Stimulated activated CD8-positive, alpha-beta memory T cell treated with anti-CD3 and anti-CD28 coated beads, Interleukin-12 subunit alpha, Interleukin-12 subunit beta, amount 100 ng/mL, for 4 hours (primary cell): ENCODE results near the gene CTNNBIP1.
"Not testable (repeated sequence)": the region's sequence is repeated elsewhere in the genome, so short reads cannot be mapped to it uniquely, and the experiment has no call there.

Experiments used
- DNase-seq: peaks from one replicate; pipeline ENCODE4 v3.0.0-alpha.2; 2020; ENCODE audit warnings: low read depth

Gene CTNNBIP1

DNA sequence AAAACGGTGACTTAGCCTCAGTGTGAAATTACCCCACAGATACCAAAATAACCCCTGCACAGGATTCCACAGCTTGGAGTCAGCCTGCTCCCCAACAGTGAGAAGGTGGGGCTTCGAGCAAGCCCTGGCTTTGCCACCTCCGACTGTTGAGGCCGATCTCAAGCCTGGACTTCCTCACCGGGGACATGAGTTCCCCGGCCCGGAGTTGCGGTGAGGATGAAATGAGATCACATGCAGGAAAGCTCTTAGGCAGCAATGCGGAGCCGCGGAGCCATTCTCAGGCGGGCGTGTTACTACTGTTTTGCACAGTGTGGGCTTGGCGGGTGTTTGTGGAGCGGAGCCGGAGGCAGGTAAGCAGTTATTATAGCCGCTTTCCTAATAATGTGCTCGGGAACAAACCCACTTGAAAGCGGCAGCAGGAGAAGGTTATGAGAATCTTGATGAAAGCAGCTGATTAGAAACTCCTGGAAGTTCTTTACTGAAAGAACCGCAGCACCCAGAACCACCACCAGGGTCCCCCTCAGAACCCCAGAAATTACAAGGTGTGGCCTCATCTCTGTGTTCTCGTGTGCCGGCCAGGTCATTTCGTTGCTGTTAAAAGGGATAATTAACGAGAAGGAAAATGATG lies 82.4 kb downstream of the CTNNBIP1 start:
- DNase-seq = no peak

DNA sequence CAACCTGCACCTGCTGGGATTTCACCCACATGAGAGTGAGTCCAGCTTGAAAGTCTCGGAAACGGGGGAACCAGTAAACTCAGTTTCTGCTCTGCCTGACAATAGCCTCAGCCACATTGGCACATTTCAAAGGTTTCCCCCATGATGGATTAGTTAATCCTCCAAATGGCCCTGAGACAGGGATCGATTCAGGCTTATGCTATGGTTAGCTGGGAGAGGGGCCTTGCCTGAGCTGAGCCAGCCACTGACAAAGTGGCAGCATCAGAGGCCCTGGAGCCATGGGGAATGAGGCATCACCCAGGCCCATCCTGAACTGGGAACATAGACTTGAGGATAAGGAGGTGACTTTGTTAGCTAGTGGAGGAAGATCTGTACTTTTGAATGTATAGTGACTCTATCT lies 83.5 kb downstream of the CTNNBIP1 start:
- no peak for DNase-seq

DNA sequence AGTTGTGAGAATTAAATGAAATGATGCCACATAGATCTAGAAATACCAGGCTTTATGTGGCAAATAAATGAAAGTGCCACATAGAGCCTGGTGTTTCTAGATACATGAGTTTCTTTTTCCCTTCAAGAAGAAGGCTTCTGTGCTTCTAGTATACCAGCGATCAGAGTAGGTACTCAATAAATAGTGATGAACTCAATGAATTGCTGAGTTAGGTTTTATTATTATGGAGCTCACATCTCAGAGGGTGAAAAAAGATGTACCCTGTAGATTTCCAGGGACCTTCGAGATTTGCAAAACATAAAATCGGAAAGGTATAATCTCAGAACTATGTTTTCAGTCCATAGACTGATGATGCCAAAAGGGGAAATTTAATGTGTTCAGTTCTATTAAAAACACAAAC lies 84.0 kb downstream of the CTNNBIP1 start:
- DNase-seq = no peak

DNA sequence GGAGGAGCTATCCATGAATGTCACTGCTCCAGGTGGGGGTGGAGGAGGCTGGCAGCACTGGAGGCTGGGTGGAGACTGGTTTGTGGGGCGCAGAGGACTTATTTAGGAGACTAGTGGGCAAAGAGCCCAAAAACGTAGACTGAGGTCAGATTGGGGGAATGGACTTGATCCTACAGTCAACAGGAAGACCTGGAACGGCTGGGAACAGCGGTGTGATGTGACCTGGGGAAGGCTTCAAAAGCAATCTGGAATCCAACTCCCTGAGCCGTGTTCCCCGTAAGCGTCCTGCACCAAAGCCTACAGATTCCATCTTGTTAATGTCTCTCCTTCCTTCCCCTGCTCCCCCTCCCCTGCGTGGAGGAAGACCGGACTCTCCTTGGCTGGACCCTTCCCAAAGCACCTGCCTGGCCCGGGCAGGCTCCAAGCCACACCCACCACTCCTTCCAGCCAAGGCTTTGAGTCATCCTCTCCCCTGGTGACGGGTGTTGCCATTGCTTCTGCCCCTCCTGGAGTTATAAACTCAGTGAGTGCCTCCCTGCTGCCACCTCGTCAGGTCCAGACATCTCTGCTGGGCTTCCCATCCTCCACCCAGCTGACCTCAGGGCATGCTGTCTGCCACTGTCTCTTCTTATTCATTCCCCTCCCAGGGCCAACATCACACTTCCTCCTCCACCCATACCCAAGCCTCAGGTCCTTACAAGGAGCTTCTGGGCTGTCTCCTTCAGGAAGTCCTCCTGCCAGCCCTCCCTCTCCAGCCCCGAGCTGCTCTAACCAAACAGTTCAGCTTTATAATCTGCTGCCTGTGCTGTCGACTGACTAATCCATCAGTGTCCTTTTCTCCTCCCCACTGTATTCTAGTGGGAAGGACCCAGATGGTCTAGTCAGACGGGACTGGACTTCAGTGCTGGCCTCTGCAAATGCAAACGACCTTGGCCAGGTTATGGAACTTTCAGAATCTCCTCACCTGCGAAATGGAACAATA lies 84.7 kb downstream of the CTNNBIP1 start:
- DNase-seq = peak; percentile 24

DNA sequence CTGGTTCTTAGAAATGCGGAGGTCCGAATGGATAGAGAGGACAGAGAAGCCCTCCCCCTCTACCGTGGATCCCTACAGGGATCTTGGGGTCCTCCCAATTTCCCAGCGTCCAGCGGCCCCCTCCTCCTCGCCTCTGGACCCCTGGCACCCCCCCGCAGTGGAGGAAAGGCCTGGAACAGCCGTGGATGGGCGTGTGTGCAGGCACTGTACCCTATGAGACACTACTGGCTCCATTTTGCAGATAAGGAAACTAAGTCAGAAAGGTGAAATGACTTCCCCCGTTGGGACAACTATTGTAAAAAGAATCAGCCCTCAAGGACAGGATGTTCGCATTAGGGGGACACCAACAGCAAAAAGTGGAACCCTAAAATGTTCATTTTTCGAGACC lies 85.4 kb downstream of the CTNNBIP1 start:
- DNase-seq = peak; percentile 3

DNA sequence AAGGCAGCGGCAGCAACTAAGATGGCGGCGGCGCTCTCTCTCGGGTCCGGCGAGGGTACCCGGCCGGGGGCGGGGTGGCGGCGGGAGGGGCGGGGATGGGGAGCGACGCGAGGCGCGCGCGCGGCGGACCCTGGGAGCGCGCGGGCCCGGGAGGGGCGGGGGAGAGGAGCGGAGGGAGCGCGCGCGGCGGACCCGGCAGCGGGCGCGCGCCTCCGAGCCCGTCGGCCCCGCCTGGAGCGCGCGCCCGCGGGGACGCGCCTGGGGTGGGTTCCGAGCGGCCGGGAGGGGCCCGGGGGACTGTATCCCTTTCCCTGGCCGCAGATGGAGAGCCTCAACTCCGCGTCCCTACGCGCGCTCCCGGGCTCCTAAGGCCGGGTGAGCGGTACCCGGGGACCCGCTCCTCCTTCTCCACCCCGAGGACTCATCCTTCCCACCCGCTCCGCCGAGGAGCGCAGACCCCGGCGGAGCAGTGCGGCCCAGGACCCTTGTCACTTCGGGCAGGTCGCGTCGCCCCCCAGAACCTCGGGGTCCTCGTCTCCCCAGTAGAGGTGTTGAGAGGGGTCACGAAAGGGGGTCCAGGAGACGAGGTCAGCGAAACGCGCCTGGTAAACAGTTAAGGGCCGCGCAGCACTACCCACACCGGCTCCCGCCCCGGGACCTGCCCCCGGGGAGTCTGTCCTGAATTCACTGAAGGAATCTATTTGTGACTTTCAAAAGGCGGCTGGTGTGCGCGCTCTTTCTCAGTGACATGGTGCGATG lies 85.9 kb downstream of the CTNNBIP1 start, which contains the start of gene CLSTN1:
Gene CLSTN1 (minus strand): TSS at position 23 of the 759 bp plus-strand sequence. CDS start 232 bp downstream, outside the sequence.
- peak; percentile 79 for DNase-seq

DNA sequence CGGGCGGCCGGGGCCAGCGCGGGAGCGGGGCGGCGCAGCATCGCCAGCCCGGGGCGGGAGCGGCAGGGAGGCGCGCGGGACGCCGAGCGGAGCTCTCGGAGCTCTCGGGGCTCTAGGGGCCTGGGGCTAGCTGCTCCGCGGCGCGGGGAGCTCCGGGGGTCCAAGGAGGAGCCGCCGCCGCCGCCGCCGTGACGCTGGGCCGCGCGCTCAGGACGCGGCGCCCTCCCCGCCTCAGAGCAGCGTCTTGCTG lies 86.5 kb downstream of the CTNNBIP1 start:
- DNase-seq = no peak

DNA sequence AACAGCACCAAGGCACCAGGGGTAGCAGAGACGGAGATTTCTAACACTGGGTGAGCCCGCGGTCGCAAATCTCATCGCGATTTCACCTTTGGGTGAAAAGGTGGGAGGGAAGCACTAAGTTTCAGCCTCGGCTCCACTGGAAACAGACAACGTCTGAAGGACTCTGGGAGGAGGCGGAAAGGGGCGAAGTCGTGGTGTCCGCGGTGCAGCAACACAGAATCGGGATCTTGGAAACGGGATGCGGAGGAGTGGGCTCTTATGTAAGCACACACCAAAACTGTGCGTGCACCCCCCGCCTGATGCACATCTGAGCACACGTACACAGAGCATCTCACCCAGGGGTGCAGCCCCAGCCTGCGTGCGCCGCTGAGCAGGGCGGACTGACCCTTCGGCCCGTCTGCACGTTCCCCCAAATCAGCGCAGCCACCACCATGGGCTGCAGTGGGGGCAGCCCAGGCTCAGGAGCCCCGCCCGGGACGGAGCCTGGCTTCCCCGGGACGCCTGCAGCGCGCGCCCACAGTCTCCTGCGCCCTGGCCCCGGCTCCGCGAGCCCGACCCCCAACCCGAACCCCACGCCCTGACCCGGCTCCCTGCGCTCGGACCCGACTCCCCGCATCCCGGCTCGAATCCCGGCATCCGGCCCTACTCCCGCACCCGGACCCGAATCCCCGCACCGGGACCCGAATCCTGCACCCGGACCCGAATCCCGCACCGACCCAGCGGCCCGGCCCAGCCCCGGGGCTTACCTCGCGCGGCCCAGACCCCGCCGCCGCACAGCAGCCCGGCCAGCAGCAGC lies 87.0 kb downstream of the CTNNBIP1 start:
- DNase-seq = peak; percentile 8

DNA sequence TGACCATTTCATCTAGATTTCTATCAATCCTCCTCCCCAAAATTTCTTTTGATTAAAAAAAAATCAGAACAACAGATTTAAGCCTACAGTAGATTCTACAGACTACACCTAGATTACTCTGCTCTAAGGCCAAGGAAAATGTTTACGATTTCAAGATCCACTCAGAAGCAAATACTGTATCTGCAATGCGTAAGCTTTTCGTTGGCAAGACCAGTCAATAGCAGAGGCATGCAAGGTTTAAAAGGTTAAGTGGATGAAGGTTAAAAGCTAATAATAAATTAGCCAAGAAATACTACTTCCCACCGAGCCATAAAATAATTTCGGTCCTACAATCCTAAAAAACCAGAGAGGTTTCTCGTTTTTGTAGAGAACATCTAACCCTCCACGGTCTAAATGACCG lies 87.6 kb downstream of the CTNNBIP1 start:
- no peak for DNase-seq

DNA sequence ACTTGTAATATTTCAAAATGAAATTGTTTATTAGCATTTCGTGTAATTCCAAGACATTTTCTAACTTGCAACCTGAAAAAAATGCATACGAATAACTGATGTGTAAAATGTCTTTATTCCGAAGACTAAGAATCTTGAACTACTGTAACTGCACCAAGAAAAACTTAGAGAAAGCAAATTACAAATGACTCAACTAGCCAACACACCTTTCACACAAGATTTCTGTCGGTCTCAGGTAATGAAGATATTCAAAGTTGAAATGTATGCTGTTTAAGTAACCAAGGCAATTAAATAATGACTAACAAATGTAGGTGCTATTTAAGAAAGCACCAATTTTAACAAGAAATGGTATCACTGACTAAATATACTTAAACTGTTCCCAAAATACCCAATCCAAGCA lies 88.4 kb downstream of the CTNNBIP1 start:
- no peak for DNase-seq

DNA sequence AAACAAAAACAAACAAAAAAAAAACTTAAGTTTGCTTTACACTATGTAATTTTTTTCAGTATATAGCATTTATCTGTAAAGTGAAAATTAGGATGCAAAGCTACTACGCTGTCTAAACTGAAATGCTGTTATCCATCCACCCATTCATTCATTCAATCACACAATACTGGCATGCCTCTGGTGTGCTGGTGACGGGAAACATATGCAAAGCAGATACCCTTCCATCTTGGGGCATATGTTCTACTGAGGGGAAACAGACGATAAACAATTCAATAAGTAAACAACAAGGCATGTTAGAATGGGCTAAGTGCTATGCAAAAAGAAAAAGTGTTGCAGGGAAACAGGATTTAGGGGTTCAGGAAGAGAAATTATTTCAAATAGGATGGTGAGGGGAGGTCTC lies 89.5 kb downstream of the CTNNBIP1 start:
- DNase-seq = no peak

DNA sequence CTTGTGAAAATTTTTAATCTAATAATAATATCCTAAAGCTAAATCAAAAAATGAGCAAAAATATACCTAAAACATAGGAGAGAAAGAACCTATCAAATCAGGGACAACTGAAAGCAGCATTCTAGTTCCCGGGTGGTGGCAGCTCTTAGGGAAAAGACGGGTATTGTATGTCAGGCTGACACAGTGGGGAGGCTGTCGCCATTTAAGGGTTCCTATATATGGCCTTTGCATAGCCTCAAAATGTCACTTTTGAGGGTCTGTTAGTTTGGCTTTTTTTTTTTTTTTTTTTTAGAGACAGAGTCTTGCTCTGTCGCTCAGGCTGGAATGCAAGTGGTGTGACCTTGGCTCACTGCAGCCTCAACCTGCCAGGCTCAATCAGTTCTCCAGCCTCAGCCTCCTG lies 92.3 kb downstream of the CTNNBIP1 start:
- DNase-seq = no peak

DNA sequence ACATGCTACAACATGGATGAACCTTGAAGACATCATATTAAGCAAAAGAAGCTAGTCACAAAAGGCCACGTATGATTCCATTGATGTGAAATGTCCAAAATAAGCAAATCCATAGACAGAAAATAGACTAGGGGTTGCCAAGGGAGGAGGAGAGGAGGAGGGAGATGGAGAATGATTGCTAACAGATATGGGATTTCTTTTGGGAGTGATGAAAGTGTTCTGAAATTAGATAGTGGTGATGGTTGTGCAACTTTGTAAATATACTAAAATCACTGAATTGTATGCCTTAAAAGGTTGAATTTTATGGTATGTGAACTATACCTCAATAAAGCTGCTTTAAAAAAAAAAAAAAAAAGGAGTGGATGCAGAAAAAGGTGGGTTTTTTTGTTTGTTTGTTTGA lies 93.9 kb downstream of the CTNNBIP1 start:
- no peak for DNase-seq

DNA sequence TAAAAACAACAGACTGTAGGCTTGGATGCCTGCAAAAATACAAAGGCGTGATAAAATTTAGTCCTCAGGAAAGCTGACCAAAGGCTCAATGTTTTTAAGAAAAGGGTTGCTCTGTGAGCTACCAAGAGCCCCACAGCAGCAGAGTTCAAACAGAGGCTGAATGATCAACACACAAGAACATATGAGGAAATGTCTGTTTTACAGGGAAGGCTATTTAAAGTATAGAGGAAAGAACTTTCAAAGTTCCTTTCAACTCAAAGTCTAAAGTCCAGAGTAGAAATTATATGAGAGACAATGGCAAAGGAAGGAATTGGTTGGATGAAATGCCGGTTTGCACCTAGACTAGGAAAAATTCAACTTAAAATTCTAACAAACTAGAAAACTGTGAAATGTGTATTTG lies 94.9 kb downstream of the CTNNBIP1 start:
- DNase-seq = no peak

DNA sequence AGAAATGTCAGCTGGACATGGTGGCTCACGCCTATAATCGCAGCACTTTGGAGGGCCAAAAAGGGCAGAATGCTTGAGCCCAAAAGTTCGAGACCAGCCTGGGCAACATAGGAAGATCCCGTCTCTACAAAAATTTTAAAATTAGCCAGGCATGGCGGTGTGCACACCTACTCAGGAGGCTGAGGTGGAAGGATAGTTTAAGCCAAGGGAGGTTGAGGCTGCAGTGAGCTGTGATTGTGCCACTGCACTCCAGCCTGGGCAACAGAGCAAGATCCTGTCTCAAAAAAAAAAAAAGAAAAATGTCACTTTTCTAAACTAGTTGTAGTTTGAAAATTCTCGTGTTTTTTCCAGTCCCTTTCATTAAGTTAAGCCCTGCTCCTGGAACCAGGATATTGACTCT lies 95.5 kb downstream of the CTNNBIP1 start:
- no peak for DNase-seq

DNA sequence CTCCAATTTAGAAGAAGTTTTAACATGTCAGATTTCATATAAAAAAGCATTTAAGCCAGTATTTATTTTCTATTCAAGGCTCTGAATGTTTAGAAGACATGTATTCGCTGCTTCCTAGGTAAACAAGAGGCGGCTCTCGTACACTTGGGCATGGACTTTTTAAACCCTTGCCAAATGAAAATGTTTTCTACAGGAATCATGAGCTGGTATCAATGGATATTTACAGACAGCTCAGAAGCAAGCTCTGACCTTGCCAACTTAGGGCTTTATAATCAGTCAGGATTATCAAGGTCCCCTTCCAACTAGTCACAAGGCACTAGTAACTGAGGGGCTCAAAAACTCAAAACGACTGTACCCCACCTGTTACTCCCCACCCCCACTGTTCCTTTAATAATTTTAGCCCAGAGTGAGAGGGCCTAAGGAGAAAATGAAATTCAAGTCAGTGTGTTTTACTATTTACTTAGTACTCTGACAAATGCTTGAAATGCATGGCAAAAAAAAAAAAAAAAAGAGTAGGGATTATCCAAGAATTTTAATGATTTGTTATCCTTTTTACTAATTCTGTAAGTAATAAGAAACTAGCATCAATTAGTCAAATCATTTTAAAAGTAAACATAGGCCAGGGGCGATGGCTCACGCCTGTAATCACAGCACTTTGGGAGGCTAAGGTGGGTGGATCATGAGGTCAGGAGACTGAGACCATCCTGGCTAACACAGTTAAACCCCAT lies 98.7 kb downstream of the CTNNBIP1 start:
- DNase-seq = no peak

DNA sequence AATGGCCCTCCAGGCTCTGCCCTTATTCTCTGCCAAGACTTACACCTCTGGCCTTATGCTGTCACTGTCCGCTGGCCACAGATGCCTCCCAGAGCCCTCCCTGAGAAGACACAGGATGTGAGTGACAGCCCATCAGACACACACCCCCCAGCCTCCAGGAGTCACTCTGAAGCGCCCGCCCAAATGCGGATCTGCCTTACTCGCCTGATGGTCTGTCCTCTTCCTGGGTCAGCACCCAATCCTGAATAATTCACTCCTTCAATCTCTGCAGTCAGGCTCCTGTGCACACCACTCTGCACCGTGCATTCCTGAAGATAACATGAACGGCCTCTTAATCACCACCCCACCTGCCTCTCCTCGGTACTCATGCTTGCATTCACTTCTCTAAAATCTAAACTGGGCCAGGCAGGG lies 101.0 kb downstream of the CTNNBIP1 start:
- DNase-seq = no peak

DNA sequence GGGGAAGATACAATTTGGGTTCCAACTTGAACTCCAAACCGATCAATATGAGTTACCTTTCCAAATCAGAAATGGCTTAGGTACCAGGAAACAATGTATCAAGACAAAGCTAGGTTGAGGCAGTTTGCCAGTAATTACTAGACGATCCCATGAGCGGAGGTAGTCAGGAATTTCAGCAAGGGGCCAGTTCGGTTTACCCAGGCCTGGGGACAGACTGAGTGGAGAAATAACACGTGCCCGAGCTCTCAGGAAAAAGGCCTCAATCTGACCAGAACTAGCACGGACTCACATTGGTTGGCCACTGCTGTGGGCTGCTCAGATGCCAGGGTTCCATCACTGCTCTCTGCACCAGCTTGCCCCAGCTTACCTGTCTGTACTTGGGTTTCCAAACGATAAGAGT lies 101.6 kb downstream of the CTNNBIP1 start:
- DNase-seq = no peak

DNA sequence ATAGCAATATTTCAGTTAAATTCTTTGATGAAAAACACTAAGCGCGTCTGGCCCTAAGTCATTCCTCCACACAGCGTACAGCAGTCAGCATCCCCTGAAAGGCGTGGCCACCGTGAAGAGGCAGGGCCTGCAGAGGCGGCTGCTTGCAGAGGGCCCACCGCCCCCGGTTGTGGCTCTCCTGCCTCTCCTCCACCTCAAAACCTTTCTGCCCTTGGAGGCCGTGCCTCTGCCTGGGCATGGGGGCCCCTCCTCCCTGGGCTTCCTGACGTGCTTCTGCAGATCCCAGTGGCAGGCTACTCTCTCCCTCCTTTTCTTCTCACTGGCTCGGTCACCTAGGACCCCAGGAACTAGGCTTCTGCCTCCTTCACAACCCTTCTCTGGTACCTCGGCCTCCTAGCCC lies 102.5 kb downstream of the CTNNBIP1 start:
- no peak for DNase-seq

DNA sequence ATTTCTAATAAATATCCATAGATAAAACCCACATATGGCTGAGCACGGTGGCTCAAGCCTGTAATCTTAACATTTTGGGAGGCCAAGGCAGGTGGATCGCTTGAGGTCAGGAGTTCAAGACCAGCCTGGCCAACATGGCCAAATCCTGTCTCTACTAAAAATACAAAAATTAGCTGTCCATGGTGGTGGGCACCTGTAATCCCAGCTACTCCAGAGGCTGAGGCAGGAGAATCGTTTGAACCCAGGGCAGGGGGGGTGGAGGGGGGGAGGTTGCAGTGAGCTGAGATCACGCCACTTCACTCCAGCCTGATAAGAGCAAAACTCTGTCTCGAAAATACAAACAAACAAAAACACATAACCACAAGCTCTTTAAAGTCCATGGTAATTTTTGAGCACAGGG lies 104.1 kb downstream of the CTNNBIP1 start:
- not testable (repeated sequence) for DNase-seq

DNA sequence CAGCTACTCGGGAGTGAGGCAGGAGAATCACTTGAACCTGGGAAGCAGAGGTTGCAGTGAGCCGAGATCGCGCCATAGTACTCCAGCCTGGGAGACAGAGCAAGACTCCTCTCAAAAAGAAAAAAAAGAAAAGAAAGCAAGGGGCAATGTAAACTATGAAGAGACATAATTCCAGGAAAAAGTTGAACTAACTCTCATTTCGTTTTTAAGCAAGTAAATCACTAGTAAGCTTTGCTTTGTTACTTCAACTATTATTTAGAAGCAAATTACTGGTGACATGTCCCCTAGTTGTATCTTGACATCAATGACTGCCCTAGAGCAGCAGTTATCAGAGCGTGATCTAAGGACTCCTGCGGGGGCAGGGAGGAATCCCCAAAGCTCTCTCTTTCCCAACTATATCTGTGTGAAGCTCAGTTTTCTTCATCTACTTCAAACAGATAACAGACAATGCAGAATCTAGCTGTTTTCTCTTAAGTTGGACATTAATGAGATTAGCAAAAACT lies 105.0 kb downstream of the CTNNBIP1 start:
- DNase-seq = no peak
